ENCODE measurements around the gene GPAM.

DNA sequence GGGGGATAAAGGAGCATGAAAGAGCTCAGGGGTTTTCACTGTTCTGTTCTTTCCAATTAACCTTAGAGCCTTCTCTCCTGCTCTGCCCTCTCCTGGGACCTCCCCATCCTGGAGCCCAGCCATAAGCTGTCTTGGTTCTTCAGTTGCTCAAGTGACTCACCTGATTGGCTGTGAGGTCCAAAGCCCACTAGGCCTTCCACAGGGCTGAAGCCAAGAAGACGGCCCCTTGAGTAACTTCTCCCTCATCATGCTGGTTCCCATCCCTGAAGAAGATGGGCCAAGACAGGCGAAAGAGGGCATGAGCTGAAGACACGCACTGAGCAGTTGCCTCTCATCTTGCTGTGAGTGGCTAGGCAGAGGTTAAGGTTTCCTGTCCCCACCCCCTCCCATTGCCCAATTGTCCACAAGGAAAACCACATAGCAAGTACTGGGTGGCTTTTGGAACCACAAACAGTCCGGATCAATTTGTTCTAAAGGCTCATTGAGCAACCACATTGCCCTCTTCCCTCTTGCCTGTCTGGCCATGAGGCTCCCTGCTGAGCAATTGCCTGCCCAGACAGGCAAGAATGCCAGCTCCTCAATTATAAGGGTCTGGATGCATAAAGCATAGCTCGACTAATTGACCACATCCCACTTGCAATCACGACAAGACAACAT lies 43.9 kb upstream of the GPAM start:
- TF ChIP-seq, protein P1, sequence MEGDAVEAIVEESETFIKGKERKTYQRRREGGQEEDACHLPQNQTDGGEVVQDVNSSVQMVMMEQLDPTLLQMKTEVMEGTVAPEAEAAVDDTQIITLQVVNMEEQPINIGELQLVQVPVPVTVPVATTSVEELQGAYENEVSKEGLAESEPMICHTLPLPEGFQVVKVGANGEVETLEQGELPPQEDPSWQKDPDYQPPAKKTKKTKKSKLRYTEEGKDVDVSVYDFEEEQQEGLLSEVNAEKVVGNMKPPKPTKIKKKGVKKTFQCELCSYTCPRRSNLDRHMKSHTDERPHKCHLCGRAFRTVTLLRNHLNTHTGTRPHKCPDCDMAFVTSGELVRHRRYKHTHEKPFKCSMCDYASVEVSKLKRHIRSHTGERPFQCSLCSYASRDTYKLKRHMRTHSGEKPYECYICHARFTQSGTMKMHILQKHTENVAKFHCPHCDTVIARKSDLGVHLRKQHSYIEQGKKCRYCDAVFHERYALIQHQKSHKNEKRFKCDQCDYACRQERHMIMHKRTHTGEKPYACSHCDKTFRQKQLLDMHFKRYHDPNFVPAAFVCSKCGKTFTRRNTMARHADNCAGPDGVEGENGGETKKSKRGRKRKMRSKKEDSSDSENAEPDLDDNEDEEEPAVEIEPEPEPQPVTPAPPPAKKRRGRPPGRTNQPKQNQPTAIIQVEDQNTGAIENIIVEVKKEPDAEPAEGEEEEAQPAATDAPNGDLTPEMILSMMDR (IDR thresholded peaks at IDR 0.05): no peak
- no peak for TF ChIP-seq POLR2A (IDR thresholded peaks at IDR 0.05)
